Right lung (tissue), 5 donors: ENCODE data around the gene CASTOR1. TPM values are rescaled to one million over a fixed set of nuclear protein-coding genes. Genes with fewer than 3 reads are reported as not detected.

ENCODE experiments used
- DNase-seq, 2 donors: peaks; one replicate each; pipeline ENCODE4 v3.0.0-alpha.2; 2013
- polyA plus RNA-seq, 5 donors: library from polyadenylated mRNA; unstranded; fragments of 120-200 nt; gene quantifications; one replicate each; pipeline versions ENCODE4 v1.2.1 to v1.2.3, GENCODE V29; 2013; ENCODE audit warnings: inconsistent platforms in 1 of 5, low replicate concordance in 1 of 5; ENCODE audit not compliant: insufficient read length in 5 of 5, insufficient read depth in 1 of 5

CASTOR1 gene
- polyA plus RNA-seq, 5 donors: 8.5 to 18.4 (median 15.2) TPM

DNA sequence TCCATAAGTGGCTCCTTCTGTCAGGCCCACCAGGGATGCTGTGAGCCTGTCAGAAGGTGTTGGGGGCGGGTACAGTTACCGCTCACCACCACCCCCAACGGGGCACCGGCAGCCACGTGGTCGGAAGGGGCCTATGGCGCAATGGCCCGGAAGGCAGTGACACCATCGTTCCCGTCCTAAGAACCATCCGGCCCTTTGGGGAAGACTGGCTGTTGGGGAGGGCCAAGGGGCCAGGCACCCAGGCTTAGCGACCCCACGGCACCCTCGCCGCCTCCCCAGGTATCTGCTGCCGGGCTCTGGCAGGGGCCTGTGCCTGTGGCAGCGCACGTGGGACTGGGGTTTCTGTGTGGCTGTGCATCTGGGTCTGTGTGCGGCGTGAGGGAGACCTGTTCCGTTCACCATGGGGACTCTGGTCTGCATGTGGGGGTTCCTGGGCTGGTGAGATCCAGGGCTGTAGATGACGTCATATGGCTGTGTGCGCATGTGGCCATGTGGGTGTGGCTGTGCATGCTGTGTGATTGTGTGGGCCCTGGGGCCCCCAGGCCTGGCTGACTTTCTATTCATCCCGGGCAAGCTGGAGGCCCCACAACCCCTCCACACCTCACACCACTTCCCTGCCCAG lies 23.4 kb downstream of the CASTOR1 start:
- no peak for DNase-seq

GRCh38 chr22:30265131-30265720 lies 24.1 kb downstream of the CASTOR1 start:
- no peak for DNase-seq

DNA sequence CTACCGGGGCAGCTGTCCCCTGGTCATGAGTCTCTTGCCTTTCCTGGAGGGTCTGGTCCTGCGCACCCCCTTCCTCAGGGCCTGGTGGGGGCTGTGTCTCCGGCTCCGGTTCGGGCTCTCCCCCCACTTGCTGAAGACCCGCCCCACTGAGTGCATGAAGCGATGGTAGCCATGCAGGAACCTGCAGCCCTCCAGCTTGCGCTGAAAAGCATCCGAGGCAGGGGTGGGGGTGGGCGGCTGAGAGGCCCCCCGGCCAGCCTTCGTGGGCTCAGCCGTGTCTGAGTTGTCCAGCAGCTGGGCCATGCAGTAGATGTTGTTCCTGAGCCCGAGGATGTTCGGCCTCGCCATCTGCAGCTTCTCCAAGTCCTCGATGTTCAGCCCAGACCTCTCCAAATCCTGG lies 25.4 kb downstream of the CASTOR1 start:
- no peak for DNase-seq

- peak in 1 of 2 donors; percentile 61 for DNase-seq
Measured at GRCh38 chr22:30262917-30263741, 26.2 kb downstream of the CASTOR1 start.

DNA sequence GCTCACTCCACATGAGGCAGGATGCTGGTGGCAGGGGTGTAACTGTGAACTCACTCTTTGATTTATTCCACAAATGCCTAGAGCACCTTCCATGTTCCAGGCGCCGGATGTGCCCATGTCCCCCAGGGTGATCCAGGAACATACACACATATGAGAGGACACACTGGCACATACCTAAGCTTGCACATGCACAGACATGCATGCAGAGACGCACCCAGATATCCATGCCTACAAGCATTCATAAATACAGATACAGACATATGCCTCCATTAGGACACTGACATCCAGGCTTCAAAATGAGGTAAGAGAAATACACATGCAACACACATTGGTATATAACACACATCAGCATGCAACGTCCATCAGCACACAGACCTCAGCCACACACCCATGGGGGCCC lies 27.2 kb downstream of the CASTOR1 start:
- DNase-seq: no peak

- DNase-seq: no peak
Measured at GRCh38 chr22:30261134-30261533, 28.2 kb downstream of the CASTOR1 start.

- no peak for DNase-seq
Measured at GRCh38 chr22:30260682-30261081, 28.6 kb downstream of the CASTOR1 start.

- no peak for DNase-seq
Measured at GRCh38 chr22:30260276-30260675, 29.0 kb downstream of the CASTOR1 start.

DNA sequence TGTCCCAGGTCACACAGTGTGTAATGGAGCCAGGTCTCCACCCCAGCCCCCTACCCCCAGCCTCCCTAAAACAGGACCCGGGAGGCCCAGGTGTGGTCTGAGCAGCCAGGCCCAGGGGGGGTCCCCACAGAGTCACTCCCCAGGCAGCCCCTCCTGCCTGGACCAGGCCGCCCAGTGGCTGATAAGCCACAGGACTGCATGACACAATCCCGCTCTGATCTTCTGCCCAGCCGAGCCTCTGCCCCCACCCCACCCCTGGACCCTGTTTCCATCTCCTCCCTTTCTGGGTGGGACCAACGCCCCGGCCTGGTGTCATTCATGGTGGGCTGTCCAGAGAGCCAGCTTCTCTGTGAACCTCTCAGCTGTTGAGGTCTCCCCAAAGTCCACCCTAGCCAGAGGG lies 35.0 kb downstream of the CASTOR1 start:
- no peak for DNase-seq

GRCh38 chr22:30253205-30253852 lies 36.0 kb downstream of the CASTOR1 start:
- DNase-seq: peak; percentile 83 to 90

- DNase-seq: no peak
Measured at GRCh38 chr22:30252411-30253204, 36.7 kb downstream of the CASTOR1 start.

GRCh38 chr22:30251711-30252110 lies 37.6 kb downstream of the CASTOR1 start:
- no peak for DNase-seq

GRCh38 chr22:30250661-30251267 lies 38.5 kb downstream of the CASTOR1 start:
- DNase-seq: no peak

DNA sequence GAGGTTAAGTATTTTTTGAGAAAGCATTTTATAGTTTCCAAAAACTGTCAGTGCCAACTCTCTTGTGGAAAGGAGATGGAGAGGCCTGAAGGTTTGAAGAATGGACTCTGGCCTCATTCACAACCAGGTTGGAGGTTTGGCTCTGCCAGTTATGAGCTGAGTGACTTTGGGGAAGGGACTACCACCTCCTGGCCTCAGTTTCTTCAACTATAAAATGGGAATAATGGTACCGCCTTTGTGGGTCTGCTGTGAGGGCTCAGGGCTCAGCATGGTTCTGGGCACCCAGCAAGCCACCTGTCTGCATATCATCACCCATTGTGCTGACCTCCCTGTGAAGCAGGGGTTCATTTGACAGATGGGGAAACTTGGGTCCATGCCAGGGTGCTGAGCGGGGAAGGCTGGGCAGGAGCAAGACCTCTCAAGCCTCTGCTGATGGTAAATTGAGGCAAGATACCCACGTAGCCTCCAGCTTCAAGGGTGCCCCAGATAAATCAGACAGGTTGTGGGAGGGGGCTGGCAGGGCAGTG lies 39.2 kb downstream of the CASTOR1 start:
- no peak for DNase-seq

- DNase-seq: peak in 1 of 2 donors; percentile 70
Measured at GRCh38 chr22:30249049-30250038, 40.0 kb downstream of the CASTOR1 start.

DNA sequence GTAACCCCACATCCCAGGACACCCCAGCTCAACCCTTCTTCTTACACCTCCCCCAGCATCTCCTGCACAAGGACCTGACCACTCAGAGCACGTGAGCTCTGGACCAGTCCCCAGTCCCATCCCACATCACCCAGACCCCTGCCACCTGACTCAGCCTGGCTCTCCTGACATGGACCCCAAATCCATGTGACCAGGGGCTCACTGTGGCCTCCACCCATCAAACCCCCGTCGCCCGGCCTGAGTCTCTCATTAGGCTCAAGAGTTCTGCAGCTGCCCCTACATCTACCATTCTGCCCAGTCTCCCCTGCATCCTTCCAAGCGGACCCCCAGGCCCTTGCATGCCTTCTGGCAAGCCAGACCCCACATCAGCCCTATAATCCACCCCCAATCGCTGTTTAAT lies 40.8 kb downstream of the CASTOR1 start:
- no peak for DNase-seq

DNA sequence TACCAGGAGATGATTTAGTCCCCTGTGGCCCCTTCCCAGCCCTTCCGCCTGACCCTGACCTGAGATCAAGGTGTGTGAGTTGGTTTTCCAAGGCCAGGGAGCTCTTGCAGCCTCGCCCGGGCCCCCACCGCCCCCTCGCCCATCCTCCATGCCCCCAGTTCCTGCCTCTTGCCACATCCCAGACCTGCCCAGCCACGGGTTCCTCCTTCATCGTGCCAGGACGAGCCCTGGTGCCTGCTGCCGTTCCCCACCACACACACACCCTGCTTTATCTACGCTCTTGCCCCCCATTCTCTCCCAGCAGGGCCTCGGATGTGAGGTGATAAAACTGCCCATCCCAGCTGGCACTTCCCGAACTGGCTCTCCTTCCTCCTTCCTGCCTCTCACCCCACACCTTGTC lies 41.3 kb downstream of the CASTOR1 start:
- DNase-seq: no peak

GRCh38 chr22:30247561-30247960 lies 41.7 kb downstream of the CASTOR1 start:
- no peak for DNase-seq

DNA sequence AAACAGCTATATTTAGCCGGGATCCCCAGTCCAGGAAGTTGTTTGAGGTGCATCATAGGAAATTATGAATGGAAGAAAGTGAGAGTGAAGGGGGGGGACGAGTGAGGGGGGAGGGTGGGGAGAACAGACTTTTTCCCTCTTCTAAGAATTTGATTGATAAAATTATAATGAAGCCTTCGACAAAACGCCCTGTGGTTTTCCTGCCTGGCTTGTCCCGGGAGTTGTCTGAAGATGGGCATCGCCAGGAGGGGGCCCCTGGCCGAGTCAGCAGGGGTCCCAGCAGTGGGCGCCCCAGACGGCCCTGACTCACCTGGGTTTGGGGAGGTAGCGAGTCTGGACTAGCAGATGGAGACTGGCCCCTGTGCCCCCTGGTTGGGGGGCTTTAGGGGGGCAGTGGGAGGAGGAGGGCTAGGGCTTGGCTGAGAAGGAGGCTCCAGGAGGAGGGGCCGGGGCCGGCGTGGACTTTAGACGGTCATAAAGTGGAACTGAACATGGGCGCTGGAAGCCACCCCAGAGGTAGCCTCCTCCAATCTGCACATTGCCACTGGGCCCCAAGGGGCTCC lies 42.4 kb downstream of the CASTOR1 start:
- DNase-seq: no peak
